HG02943 (cell line): ENCODE measurements around the gene AGBL3.
"Not testable (repeated sequence)": the region's sequence is repeated elsewhere in the genome, so short reads cannot be mapped to it uniquely, and the experiment has no call there.

Source experiments
- ATAC-seq: cut with Tn5 transposase; IDR thresholded peaks from one replicate; pipeline ENCODE4 v1.9.1; 2021; ENCODE audit warnings: mild to moderate bottlenecking, low read depth, moderate library complexity; ENCODE audit not compliant: unreplicated experiment

Gene AGBL3

GRCh38 chr7:135164357-135165061, 178.2 kb downstream of the AGBL3 start:
- no peak for ATAC-seq

DNA sequence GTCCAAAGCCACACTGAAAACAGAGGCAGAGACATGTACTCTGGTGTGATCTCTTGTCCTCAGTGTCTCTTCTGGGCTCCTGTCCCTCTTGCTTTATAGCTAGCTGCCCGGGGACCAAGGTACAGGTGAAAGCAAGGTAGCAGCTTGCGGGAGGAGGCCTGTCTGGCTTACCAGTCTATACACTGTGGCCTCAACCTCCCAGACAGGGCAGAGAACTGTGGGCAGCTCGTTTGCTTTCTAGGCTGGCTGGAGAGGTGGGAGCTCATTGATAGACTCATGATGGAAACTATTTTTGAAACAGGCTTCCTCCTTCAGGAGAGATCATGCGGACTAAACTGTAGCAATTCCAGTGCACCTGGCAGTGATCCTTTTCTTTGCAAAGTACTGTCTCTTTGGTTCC, 179.6 kb downstream of the AGBL3 start:
- ATAC-seq, result no peak

DNA sequence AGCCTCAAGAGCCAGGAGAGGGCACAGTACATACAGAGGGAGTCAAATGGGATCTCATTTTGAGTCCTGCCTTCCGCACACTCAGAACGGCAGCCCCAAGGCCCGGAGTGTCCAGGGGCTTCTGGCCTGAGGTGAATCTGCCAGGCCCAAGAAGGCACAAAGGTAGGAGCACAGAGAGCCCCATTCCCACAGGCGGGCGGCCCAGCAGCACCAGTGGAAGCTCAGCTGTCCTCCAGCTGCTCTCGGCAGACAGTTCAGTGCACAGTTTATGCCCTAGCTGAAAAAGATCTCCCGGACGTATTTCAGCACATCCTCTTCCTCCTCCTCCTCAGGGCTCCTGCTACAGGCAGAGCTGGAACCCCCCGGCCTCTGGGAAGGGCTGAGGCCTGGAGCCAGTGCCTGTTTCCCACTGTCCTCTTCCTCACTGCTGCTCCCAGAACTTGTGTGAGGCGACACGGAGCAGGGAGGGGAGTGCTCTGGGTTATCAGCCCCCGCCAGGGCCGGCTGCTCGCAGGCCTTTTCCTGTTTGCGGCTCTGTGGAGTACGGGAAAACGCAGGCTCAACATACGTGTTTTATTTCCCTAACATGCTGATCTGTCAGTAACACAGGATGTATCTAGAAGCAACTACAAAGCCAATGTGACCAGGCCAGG, 180.2 kb downstream of the AGBL3 start:
- no peak for ATAC-seq

DNA sequence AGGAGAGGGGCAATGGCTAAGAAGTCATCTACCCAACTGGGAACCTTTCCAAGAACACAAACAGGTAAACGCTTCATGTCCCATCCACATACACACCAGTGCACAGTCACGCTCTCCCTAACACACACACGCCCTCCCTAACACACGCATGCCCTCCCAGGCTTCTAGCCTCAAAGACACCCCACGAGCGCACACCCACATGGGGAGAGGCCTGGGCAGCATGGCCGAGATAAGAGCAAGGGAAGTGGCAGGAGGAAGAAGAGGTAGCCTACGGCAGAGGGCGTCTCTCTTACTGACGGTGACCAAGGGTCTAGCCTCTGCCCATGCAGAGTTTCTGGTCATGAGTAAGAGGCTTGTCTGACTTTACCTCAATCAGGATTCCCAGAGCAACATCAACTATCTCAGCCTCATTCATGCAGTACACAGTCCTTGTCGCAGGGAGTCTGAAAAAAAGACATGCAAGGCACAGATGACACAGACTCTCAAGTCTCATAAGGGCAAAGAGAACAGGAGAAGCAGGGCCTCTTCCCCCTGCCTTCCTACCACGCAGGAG, 181.1 kb downstream of the AGBL3 start:
- ATAC-seq, result no peak

DNA sequence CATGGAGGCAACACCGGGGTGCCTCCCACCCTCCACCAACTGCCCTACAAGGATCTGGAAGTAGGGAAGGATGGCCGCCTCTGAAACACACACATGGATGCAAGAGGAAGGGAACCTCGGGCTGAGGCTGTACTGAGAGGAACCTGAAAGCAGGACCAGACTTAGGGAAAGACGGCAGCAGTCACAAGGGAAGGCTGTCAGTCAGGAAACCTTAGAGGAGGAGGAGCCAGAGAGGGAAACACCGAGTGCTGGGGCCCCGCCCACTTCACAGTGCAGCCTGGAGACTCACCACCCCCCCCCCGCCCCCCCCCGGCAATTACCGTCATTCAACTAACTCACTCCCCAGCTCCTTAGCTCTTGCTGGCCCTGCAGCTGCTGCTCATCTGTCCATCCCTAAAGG, 181.7 kb downstream of the AGBL3 start:
- no peak for ATAC-seq

DNA sequence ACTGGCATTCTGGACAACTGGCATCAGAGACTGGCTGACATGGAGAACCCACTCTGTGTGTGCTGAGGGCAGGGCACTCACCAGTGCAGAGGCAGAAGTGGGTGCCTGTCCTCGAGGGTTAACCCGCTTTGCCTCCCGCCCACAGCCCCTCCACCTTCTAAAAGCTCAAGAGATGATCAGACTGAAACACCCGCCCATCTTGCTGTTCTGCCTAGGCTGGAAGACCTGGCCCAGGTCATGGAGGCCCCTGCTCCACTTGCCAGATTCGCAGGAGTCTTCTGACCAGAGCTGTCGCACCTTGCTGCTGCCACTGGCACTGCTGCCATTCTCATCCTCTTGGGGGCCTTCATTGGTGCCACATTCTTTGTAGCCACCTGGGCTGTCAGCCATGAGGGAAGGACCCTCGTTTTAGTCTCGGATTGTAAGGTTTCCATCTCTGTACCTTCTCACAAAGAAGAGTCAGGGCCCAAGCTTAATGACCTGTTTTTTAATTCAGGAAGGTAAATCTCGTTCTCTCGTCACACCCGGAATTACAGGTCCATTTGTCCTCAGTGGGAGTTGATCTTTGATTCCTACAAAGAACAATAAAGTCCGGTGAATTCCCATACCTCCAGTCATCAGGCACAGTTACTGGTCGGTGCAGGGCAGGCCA, 182.3 kb downstream of the AGBL3 start:
- ATAC-seq, result no peak

GRCh38 chr7:135169141-135169963, 183.0 kb downstream of the AGBL3 start:
- ATAC-seq, result peak; percentile 45

GRCh38 chr7:135169964-135170273, 183.6 kb downstream of the AGBL3 start:
- ATAC-seq, result peak; percentile 18

GRCh38 chr7:135170274-135170997, 184.1 kb downstream of the AGBL3 start, which contains the start of gene CYREN:
Gene CYREN (minus strand): TSS chr7:135170707. CDS start chr7:135168922, 1,785 bp downstream.
- peak; percentile 68 for ATAC-seq

- ATAC-seq, result peak; percentile 54
Observed at GRCh38 chr7:135170998-135171481, 184.7 kb downstream of the AGBL3 start.

DNA sequence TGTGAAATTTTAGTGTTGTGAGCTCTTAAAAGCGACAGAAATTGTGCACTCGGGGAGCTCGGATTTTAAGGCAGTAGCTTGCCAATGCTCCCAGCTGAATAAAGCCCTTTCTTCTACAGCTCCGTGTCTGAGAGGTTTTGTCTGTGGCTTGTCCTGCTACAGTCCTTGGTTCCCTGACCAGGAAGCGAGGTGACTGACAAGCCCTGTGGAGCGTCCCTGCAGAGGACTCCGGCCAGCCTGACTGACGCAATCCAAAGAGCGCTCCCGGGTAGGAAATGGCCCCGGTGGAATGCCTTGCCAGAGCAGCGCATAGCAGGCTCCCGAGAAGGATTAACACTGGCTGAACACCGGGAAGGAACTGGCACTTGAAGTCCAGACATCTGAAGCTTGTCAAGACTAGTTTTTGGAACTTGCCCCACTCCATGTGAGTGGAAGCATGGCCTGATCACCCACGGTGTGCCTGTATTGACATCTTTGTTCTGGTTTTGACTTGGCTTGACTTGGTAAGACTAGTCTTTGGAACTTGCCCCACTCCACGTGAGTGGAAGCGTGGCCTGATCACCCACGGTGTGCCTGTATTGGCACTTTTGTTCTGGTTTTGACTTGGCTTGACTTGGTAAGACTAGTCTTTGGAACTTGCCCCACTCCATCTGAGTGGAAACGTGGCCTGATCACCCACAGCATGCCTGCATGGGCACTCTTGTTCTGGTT, 185.4 kb downstream of the AGBL3 start:
- ATAC-seq, result not testable (repeated sequence)

DNA sequence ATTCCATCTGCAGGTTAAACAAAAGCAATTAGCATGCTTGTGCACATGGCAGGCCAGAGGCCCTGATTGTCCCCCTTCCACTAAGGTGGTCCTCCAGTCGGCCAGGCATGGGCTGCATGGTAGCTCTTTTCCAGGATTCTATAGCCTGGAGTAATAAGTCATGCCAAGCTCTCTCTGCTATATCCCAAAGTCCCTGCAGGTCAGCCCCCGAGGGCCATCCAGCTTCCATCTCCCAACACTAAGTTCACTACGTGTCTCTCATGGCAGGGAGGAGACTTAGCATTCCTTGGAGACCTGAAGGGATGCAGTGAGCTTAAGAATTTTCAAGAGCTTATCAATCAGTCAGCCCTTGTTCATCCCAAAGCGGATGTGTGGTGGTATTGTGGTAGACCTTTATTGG, 187.6 kb downstream of the AGBL3 start:
- not testable (repeated sequence) for ATAC-seq

- no peak for ATAC-seq
Observed at GRCh38 chr7:135174941-135175340, 188.6 kb downstream of the AGBL3 start.

DNA sequence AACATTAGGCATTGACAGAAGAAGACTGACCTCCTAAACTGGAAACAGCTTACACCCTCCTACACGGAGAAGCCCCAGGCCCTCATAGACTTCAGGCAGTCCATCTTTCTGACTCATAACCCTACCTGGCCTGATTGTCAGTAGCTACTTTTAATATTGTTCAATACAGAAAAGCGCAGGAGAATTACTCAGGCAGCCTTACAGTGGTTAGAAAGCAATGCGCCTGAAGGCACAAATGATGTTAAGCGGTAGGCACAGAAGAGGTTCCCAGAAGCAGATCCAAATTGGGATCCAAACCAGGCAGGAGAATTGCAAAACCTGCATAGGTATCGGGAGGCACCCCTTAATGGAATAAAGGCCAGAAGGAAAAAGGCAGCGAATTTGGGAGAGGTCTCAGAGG, 189.6 kb downstream of the AGBL3 start:
- no peak for ATAC-seq

GRCh38 chr7:135177028-135177696, 190.9 kb downstream of the AGBL3 start:
- no peak for ATAC-seq

DNA sequence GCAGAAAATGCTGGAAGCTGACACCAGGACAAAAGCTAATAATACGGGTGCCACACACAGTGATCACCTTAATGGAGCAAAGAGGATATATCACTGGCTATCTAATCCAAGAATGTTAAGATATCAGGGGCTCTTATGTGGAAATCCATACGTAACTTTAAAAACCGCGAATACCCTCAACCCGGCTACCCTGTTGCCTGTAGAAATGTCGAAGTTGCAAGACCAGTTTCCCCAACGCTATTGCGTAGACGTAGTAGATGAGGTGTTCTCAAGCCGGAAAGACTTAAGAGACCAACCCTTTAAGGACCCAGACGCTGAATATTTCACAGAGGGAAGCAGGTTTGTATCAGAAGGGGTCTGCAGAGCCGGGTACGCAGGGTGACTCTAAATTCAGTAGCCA, 192.1 kb downstream of the AGBL3 start:
- ATAC-seq, result no peak

GRCh38 chr7:135179321-135179925, 193.1 kb downstream of the AGBL3 start:
- ATAC-seq, result no peak

DNA sequence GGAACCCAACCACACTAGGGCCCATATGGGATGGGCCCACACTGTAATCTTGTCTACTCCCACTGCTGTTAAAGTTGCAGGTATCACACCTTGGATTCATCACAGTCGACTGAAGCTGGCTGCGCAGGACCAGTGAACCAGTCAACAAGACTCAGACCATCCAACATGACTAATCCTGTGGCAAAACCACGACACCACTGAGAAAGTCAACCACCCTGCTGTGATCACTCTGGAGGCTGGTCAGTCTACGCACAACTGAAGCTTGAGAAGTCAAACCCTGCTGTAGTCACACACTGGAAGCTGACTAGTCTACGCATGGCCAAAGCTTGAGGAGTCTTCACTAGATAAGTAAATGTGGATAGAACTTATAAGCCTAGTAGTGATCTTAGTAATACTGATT, 193.8 kb downstream of the AGBL3 start:
- no peak for ATAC-seq
